HCT116 (cell line): Measurements from ENCODE around the gene CLPTM1L.
"Not testable (repeated sequence)": the region's sequence is repeated elsewhere in the genome, so short reads cannot be mapped to it uniquely, and the experiment has no call there.

ENCODE experiments used
- EGR1 ChIP-seq: IDR thresholded peaks from 2 replicates; pipeline ENCODE4 v1.6.1; 2012; ENCODE audit warnings: low read depth
- EZH2 ChIP-seq: fragments of 200-600 bp; sonication (generic); IDR thresholded peaks from 2 replicates; pipeline ENCODE4 v1.6.1; 2017; ENCODE audit warnings: antibody characterized with exemption, mixed run types
- EZH2phosphoT487 ChIP-seq: fragments of 200-600 bp; IDR thresholded peaks from 2 replicates; pipeline ENCODE4 v1.6.1; 2018; ENCODE audit warnings: antibody characterized with exemption, borderline replicate concordance
- REST ChIP-seq: IDR thresholded peaks from 2 replicates; pipeline ENCODE4 v1.6.1; 2012; ENCODE audit warnings: low read depth
- TF ChIP-seq, protein P1 (sequence below), 3 experiments: fragments of 200-600 bp in 1 of 3; sonication (generic) in 1 of 3; IDR thresholded peaks in 2 of 3; conservative IDR thresholded peaks in 1 of 3; 2 replicates each; pipeline ENCODE4 v1.5.1; 2012 to 2017; ENCODE audit warnings: low read depth in 2 of 3, low read length in 2 of 3, antibody characterized with exemption in 1 of 3, borderline replicate concordance in 1 of 3, control low read depth in 1 of 3, mild to moderate bottlenecking in 1 of 3, mixed read lengths in 1 of 3, mixed run types in 1 of 3, moderate library complexity in 1 of 3; ENCODE audit not compliant: insufficient read depth in 1 of 3

DNA sequence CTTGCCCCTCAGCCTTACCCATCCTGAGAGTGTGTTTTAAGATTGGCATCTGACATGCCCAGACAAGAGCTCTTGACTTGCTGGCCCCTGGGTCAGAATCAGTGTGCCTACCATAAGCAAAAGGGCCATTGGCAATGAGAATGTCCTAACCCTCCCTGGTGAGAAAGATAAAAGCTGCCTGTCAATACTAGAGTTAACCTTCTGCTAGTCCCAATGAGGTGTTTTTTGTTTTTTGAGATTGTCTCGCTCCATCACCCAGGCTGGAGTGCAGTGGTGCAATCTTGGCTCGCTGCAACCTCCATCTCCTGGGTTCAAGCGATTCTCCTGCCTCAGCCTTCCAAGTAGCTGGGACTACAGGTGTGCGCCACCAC lies 27.1 kb upstream of the CLPTM1L start:
- not testable (repeated sequence) for TF ChIP-seq EGR1, EZH2phosphoT487, REST, EZH2
- TF ChIP-seq, protein P1, sequence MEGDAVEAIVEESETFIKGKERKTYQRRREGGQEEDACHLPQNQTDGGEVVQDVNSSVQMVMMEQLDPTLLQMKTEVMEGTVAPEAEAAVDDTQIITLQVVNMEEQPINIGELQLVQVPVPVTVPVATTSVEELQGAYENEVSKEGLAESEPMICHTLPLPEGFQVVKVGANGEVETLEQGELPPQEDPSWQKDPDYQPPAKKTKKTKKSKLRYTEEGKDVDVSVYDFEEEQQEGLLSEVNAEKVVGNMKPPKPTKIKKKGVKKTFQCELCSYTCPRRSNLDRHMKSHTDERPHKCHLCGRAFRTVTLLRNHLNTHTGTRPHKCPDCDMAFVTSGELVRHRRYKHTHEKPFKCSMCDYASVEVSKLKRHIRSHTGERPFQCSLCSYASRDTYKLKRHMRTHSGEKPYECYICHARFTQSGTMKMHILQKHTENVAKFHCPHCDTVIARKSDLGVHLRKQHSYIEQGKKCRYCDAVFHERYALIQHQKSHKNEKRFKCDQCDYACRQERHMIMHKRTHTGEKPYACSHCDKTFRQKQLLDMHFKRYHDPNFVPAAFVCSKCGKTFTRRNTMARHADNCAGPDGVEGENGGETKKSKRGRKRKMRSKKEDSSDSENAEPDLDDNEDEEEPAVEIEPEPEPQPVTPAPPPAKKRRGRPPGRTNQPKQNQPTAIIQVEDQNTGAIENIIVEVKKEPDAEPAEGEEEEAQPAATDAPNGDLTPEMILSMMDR (IDR thresholded peaks at IDR 0.05 in 2 of 3, conservative IDR thresholded peaks at IDR 0.05 in 1 of 3; ENCODE audit: borderline replicate concordance in 1 of 3, insufficient read depth in 1 of 3, low read depth in 2 of 3, low read length in 2 of 3): not testable (repeated sequence)
